DMS 273 (cell line): ENCODE results near the gene MYCN.
A peak's percentile ranks its signal among the peaks of the same experiment; 100 is the strongest.
"Not testable (repeated sequence)": the region's sequence is repeated elsewhere in the genome, so short reads cannot be mapped to it uniquely, and the experiment has no call there.

Source experiments
- DNase-seq: peaks from one replicate; lab custom pipeline; 2025; ENCODE audit not compliant: unreplicated experiment; lab: John Stamatoyannopoulos, UW

MYCN gene

DNA sequence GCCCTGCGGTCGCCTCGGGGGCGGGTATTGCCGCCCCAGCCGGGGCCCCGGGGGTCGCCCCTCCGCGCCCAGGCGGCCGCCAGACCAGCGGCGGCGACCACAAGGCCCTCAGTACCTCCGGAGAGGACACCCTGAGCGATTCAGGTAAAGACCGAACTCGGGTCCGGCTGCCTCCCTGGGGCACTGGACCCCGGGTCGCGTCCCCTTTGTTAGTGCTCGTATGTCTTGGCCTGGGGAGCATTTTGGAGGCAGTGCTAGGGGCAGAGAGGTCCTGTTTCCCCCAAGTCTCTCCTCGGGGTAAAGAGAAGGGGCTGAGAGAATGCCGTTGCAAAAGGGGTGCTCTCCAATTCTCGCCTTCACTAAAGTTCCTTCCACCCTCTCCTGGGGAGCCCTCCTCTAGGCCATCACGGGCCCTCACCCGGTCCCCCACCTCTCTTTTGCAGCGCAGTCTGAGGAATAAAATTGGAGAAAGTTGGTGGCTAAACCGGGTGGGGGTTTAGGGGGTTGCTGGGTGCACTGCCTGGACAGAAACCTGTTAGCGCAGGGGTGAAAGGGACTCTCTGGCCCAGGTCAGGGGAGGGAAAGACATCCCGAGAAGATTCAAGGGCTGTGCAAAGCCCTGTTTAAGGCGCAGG lies 2.5 kb downstream of the MYCN start:
- DNase-seq = no peak

- DNase-seq = peak; percentile 93
Measured at GRCh38 chr2:15943378-15944280, 3.3 kb downstream of the MYCN start.

DNA sequence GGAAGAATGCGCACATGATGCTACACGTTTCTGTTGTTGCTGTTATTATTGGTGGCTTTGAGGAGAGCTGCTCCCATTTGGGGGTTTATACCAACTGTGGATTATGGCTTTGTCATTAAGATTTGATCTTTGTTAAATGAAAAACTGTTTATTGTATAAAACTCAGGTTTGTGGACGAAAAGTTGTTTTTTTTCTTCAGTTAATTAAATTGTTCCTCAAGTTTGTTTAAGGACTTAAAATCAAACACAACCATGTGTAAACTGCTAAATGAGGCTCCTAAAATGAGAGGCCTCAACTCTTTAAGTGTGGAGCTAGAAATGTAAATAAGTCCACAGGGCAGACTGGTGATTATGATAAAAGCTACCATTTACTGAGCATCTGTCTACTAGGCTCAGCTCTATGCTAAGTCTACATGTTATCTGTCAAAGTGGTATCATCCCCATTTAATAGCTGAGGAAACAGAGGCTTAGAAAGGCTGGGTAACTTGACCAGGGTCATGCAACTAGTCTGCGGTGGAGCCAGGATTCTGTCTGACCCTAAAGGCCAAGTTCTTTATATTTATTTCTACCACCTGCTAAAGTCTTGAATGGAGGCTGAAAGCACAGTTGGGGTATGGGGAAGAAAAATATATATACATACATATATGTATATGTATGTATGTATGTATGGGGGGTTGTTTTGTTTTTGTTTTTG lies 4.1 kb downstream of the MYCN start:
- peak; percentile 14 for DNase-seq

- peak; percentile 7 for DNase-seq
Measured at GRCh38 chr2:15945909-15946705, 5.8 kb downstream of the MYCN start.

GRCh38 chr2:15946983-15947382 lies 6.6 kb downstream of the MYCN start:
- DNase-seq = no peak

GRCh38 chr2:15947431-15947830 lies 7.1 kb downstream of the MYCN start:
- DNase-seq = no peak

DNA sequence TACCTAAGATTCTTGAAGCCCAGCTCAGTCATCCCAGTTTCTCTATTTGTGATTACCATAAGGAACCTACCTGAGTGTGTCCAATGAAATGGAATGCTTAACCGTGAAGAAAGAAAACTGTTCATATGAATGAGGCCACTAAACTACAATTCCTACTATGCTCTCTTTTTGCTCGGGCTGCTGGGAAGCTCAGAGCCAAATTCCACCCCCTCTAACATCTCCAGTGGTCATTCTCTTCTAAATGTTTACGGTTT lies 8.3 kb downstream of the MYCN start:
- DNase-seq = no peak

GRCh38 chr2:15949126-15949525 lies 8.8 kb downstream of the MYCN start:
- DNase-seq = no peak

GRCh38 chr2:15949551-15949950 lies 9.2 kb downstream of the MYCN start:
- no peak for DNase-seq

DNA sequence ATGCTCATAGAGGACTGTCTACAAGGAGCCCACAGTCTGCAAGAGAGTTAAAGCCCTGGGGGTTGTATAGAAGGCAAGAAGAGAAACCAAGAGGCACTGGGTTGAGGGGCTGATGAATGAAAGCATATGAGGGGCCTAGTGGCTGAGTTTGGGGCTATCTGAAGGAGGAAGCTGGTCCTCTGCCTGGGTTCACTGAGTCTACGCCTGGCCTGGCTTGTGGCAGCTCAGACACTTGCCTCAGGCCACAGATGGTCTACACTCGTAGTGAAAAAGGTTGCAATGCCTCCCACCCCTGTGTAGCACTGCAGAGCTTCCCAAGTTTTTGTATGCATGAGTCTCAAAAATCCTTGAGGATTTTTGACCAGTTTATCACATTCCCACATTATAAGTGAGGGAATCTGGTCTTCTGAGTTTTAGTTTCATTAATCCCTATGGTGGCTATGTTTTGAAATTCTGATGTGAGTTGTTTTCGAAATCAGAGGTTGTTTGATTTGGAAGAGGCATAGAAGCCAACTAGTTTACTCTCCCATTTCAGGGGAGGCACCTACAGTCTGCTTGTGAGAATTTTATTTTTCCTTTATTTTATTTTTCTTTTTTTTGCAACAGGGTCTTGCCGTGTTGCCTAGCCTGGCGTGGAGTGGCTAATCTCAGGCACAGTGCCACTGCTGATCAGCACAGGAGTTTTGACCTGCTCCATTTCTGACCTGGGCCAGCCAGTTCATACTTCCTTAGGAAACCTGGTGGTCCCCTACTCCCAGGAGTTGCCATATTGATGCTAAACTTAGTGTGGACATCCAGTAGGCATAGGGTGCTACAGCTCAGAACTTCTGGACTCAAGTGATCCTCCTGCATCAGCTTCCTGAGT lies 10.0 kb downstream of the MYCN start:
- DNase-seq = no peak

GRCh38 chr2:15951936-15952335 lies 11.6 kb downstream of the MYCN start:
- not testable (repeated sequence) for DNase-seq

GRCh38 chr2:15952451-15953146 lies 12.2 kb downstream of the MYCN start:
- DNase-seq = no peak

GRCh38 chr2:15953147-15953630 lies 12.8 kb downstream of the MYCN start:
- DNase-seq = no peak

GRCh38 chr2:15953891-15954680 lies 13.7 kb downstream of the MYCN start:
- DNase-seq = no peak

DNA sequence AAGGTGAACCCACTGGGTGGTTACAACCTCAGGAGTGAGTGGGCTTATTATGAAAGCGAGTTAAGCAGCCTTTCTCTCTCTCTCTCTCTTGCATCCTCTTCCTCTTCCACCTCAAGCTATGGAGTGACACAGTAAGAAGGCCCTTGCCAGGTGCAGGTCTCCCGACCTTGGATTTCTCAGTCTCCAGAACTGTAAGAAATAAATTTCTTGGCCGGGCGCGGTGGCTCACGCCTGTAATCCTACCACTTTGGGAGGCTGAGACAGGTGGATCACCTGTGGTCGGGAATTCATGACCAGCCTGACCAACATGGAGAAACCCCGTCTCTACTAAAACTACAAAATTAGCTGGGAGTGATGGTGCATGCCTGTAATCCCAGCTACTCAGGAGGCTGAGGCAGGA lies 14.4 kb downstream of the MYCN start:
- DNase-seq = no peak

DNA sequence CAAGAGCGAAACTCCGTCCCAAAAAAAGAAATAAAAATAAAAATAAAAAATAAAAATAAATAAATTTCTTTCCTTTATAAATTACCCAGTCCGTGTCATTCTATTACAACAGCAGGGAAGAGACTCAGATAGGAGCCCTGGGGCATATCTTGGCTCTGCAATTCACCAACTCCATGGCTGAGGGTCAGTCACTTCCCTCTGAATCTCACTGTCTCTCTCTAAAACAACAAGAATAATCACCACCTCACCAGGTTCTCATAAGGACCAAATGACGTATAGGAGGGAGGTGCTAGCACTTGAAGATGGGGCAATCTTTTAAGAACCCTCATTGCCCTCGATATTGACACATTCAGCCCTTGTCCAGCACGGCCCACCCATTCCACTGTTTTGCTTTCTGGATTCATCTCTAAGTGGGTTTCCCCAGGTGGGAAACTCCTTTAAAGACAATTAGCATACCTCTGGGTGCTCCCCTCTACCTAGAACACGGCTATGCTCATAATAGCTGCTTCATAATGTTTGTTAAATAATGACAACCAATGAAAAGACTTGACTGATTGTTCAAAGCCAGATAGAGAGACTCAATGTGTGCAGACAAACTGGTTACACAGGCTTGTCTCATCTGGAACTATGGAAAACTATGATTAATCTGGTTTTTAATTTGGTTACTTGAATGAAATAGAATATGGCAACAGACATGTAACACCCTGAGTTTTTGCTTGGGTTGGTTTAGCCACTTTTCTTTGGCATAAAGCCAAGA lies 15.1 kb downstream of the MYCN start:
- DNase-seq = no peak

DNA sequence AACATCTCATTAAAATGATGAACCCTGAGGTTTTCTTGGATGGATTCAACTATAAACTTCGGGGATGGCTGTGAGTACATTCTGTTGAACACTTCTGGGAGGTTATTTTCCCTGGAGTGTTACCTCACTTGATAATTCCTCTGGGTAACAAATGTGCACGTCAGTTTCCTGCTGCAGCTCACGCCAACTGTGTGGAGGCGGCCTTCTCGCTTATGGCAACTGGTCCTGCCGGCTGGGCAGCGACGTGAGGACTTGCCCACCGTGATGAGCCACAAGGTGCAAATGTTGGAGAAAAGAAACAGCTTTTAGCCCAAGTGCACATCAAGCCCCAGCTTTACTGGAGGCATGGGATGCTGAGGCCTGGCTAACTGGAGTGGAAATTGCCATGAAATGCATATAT lies 15.9 kb downstream of the MYCN start:
- no peak for DNase-seq
